GM11168 (cell line): Measurements from ENCODE around the gene CCDC149.

Experiments
- in situ Hi-C: fragments of 300-500 bp; cut with MboI; formaldehyde crosslinking; loops from one replicate; pipeline ENCODE4 v1.12.0; 2022; ENCODE audit warnings: low sequenced_read_pairs; ENCODE audit not compliant: unreplicated experiment

CCDC149 gene

DNA sequence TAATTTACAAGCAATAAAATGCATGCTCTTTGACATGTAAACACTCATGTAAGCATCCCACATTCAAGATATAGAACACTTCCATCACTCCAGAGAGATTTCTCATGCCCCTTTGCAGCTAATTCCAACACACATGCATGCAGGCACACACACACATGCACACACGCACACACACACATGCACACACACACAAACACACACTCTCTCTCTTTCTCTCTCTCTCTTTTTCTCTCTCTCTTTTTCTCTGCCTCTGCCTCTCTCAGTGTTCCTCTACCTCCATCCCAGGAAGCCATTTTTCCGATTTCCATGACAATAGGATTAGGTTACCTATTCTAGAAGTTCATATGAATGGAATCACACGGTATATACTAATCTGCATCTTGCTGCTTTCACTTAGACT is 129.3 kb downstream of the CCDC149 start:
- in situ Hi-C loops = no loop called here

DNA sequence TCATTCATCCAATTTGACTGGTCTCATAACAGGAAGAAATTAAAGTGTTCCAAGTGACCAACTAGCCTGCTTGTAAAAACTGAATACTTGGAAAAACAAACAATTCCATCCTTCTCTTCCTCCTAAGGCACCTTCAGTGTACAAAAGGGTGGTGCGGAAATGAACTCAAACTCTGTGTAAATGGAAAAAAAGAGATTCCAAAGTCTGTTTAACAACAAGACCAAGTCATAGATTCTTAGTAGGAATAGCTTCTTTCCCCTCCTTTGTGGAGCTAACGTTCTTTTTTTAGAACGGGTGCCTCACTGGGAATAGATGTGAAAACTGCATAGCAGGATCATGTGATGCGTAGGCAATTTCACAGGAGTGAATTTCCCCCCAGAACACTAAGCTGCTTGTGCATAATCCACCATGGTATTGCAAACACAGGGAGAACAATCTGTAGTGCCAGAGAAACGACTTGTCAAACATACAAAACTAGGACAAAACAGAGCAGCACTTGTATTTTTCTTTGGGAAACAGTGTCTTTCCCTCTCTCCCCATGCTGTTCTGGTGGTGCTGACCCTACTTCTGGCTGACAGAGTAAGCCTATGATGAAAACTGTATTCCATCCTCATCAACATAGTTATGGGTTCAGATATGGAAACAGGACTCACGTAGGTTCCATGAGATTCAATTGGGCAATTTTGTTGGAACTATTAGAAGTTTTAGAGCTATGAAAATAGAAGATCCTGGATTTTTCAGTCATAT is 130.7 kb downstream of the CCDC149 start:
- in situ Hi-C loops = no loop called here

DNA sequence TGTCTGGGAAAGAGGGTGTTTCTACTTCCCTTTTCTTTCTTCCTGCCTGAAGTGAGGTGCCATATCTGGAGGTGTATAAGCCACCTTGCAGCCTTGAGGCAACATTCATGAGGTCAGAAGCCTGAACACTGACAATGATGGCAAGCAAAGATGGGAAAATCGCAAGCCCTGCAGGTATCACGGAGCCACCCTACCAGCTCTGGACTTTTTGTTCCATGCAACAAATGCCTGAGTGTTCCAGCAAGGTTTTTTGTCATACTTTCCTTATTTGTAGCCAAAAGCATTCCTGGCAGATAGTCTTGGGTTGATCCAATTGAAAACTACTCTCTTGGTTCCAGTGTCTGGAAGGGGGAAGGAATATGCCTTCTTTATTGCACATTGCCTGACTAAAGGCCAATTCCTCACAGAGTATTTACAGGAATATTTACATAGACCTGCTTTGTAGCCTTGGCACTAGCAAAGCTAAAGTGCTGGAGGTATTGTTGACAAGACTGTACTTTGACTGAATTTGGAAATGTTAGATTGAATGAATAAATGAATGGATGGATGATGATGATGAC is 131.8 kb downstream of the CCDC149 start:
- in situ Hi-C loops = no loop called here

DNA sequence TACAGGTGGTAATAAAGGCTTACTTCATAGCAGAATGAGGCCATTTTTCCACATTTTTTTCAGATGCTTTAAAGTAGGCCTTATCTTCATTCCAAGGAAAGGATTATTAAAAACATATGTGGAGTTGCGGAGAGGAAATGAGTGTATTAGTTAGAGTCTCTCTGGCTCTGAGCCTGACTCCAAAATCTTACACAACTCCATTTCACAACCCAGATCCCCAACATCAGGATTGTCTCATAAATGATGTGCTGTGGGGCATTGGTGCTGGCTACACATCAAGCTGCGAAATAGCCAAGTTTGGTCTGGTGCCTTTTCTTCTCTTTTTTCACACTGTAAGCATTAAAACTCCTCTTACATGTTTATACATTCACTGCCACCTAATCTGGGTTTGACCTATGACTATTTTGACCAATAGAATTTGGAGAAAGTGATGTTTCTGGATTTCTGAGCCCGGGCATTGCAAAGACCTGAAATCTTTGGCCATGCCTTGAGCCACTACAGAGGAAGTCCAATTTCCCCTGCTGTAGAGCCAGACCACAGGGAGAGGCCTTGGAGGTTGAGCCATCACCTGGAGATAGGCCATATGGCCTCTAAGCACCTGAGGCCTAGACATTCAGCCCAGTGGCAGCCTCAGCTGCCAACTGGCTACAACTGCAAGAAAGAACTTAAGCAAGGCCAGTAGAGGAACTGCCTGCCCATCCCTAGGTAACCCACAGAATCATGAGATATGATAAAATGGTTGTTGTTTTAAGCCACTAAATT is 134.2 kb downstream of the CCDC149 start:
- in situ Hi-C loops = no loop called here

DNA sequence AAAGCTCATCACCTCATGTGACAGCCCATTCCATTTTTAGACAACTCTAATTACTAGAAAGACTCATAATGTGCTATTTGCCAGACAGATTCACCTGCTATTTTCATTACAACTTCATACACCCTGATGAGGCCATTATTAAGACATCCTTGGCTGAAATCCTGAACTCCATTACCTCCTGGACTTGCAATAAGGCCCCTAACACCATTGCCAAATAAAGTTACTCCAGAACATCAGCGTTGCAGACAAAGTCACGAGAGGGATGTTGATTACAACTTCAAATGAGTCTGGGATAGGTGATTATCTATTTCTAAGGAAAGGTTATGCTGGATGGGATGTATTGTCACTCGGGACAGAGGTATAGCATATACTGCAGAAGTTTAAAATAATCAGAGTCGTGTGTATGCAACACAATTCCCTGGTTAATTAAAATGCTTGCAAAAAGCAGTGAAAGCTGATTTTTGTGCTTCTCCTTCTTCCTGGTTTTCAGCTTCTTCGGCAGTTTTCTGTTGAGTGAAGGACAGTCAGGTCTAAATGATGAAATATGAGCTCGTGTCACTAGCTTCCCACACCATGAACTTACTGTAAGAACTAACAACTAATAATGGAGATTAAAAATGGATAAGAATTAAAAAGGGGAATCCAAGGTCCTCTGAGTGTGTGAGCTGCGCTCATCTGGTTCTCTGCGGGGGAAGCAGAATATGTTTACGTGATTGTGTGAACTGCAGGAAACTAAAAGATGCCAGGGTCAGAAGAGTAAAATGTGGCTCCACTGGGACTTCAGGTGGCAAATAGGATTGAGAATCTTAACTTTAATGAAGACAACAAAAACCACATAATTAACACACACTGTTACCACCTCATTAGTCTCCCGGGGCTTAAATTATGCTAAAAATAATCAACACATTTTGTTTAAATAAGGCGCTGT is 135.0 kb downstream of the CCDC149 start:
- in situ Hi-C loops = no loop called here

DNA sequence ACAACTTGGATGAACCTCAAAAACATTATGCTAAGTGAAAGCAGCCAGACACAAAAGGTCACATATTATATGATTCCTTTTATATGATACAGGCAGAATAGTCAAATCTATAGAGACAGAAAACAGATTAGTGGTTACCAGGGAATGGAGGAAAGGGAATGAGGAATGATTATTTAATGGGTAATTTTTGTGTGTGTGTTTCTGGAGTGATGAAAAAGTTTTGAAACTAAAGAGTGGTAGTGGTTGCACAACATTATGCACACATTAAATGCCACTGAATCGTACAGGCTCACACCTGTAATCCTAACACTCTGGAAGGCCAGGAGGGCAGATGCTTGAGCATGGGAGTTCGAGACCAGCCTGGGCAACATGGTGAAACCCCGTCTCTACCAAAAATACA is 137.1 kb downstream of the CCDC149 start:
- in situ Hi-C loops = no loop called here

DNA sequence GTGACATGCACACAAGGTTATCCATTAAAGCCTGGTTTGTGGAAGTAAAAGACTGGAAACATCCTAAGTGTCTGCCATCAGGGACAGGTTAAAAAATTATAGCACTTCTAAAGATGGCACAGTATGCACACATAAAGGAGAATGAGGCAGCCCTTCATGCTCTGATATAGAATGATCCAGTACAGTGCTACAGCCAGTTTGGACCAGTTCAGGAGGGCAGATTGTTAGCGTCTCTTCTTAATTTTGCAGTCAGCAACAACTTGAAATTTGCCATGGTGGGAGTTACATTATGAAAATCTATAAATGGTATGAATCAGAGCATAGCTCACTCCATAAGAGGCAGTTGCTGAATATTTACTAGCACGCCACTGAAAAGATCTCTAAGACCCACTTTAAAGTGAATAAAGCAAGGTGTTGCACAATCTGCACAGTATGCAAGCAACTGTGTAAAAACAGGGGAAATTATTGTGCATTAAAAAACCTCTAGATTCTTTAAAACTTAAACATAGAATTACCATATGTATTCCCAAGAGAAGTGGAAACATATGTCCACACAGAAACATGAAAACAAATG is 137.7 kb downstream of the CCDC149 start:
- in situ Hi-C loops = no loop called here

DNA sequence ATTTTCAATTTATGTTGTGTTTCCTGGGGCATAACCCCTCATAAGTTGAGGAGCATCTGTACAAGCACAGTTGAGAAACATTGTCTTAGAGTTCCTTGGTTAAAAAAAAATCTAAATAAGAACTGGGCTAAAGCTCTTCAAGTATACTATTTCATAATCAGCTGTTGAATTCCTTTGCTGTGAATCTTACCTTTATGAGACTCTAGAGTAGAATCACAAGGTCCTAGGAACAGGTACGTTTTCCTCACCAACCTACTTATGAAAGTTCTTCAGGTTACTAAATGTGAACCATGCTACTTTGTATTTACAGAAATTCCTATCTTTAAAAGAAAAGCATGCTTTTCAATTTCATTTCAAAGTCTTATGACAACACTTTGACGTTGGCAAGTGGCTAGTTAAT is 138.4 kb downstream of the CCDC149 start:
- in situ Hi-C loops = no loop called here

DNA sequence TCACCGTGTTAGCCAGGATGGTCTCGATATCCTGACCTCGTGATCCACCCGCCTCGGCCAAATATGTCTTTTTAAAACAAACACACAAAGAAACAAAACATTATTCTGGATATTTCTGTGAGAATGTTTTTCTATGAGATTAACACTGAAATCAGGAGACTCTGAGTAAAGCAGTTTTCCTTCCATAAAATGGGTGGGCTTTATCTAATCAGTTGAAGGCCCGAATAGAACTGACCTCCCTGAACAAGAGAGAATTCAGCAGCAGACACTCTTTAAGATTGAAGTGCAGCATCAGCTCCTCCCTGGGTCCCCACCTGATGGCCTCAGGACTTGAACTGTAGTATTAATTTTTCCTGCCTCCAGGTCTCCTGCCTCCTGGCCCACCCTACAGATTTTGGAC is 139.9 kb downstream of the CCDC149 start:
- in situ Hi-C loops = no loop called here

DNA sequence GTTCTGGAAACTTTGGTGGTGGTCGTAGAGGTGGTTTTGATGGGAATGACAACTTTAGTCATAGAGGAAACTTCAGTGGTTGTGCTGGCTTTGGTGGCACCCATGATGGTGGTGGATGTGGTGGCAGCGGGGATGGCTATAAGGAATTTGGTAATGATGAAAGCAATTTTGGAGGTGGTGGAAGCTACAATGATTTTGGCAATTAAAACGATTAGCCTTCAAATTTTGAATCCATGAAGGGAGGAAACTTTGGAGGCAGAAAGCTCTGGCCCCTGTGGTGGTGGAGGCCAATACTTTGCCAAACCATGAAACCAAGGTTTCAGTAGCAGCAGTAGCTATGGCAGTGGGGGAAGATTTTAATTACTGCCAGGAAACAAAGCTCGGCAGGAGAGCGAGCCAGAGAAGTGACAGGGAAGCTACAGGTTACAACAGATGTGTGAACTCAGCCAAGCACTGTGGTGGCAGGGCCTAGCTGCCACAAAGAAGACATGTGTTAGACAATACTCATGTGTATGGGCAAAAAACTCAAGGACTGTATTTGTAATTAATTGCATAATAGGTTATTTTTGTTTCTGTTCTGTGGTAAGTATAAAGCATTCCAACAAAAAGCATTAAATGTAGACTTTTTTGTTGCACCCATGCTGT is 140.7 kb downstream of the CCDC149 start:
- in situ Hi-C loops = no loop called here

DNA sequence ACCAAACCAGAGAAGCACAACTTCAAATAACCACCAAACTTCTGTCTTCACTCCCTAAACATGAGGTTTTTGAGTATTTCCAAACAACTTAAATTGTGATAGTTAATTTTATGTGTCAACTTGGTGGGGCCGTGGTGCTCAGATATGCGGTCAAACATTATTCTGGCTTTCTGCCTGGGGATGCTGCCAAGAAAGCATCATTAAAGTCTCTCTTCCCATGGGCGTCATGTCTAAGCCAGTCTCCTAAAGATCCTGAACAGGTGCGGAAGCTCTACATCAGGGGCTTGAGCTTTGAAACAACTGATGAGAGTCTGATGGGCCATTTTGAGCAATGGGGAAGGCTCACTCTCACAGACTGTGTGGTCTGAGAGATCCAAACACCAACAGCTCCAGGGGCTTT is 141.6 kb downstream of the CCDC149 start:
- in situ Hi-C loops = no loop called here

DNA sequence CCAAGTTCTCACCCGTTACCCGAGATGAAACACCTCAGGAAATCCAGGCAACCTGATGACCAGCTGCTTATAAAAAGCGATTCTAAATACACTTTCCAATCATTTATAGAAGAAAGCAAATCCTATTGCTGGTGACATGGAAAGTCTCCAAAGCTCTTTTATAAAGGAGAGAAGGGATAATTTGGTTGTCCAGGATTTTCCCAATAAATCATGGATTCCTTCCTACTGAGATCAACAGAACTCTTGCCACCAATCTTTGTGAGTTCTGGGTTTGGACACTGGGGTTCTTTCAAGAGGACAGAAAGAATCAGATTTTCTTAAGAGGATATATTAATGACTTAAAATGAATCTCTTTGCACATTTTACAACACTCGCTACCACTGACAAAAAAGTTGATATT is 142.2 kb downstream of the CCDC149 start:
- in situ Hi-C loops = no loop called here

DNA sequence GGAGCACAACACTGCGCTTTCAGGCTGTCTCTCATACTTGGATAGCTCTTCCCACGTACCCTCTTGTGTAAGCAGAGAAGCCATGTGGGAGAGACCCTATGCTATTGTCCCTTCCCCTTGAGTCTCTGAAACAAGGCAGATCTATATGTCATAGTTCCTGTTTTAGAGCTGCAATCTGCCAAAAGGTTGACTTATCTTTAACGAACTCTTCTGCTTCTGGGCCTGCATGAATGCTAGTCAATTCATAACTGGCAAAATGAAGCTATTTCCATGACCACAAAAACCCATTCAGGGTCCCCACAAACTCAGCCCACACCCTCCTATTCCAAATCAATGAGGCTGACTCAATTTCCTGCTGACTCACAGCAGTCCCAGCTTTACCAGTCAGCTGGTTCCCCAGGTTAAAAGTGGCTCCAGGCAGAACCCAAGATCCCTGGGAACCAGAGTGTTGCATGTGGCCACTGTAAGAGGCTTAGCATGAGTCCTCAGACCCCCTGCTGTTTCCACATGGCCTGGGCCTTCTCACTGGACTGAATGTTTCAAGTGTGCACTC is 142.7 kb downstream of the CCDC149 start:
- in situ Hi-C loops = no loop called here

DNA sequence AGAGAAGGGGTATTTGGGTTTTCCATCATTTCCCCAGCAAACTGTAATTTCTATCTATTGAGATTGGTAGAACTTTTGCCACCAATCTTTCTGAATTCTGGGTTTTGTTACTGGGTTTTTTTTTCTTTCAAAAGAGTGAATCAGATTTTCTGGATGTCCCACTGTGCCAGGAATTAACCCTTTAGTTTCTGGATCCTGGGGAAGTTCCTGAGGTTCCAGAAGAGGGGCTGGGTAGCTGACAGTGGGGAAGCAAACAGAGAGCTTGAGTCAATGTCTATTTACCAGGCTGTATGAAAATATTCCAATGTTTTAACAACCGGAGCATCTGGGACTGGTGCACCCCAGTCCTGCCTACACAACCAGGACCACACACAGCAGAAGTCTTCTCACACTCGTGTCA is 143.3 kb downstream of the CCDC149 start:
- in situ Hi-C loops = no loop called here

DNA sequence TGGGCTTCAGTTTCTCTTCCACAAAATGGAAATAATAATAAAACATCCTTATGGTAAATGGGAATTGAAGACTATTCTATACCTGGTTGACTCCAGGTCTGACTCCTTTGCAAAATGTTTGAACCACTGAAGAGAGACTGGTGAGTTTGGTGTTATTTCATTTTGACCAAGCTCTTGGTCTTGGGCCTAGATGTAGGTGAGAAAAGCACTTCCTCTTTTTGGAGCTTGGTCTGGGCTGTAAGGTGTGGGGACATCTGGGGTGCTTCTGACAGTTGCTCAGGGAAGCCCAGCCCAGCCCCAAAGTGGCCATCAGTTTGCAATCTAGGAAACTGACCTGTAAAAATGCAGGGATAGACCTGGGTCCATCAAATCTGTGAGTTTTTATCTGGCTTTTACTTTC is 144.2 kb downstream of the CCDC149 start:
- in situ Hi-C loops = no loop called here

DNA sequence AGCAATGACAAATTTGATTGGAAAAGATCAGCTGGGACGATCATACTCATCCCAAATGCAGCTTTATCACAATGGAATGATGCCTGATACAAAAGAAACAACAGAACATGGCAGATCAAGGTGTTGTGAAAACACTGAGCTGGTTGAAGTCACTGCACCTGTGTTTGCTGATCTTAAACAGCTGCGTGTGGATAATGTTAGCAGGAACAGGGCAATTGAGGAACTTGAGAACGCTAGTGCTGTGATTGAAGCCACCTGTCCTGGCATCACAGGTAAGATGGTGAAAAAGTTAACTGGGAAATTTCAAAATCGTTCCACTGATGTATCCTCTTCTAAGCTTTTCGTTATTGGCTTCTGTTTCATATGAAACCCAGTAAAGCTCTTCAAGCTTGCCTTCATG is 144.8 kb downstream of the CCDC149 start:
- in situ Hi-C loops = no loop called here

DNA sequence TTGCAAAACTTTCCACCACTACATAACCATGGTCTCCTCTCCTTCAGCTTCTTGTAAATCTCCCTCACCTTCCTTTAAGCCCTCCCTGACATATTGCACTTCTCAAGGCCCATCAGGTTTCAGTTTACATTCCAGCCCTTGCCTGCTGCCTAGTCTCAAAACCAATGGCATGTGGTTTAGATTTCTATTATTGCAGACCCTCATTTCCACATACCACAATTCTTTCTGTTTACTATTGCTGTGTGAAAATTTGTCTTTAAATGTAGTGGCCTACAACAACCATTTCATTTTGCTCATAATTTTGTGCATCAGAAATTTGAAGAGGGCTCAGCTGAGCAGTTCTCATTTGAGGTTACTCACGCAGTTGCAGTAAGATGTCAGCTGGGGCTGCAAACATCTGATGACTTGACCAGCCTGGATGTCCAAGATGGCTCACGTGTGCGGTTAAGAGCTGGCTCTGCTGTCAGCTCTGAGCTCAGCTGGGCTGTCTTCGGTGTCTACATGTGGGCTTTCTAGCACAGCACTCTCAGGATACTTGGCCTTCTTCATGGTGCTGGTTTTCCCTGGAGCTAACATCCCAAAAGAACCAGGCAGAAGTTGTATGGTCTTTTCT is 147.4 kb downstream of the CCDC149 start:
- in situ Hi-C loops = no loop called here

DNA sequence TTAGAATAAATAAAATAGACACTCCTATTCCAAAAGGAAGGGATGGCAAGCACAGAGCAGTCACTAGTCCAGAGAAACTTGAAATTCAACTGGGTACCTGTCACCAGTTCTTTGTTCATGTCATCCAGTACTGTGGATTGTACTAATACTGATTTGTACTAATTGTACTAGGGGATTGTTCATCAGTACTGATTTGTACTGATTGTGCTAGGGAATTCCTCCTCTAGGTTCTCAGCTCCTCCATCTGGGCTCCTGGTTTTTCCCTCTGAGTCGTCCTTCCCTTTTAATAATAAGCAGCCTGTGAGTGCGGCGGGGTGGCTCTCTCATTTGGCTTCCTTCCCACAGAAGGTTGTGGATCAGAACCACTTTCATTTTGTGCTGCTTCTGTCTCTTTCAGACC is 148.5 kb downstream of the CCDC149 start:
- in situ Hi-C loops = no loop called here
